Measurements from ENCODE around the gene CGB1.
"Not testable (repeated sequence)": the region's sequence is repeated elsewhere in the genome, so short reads cannot be mapped to it uniquely, and the experiment has no call there.

CGB1 gene

DNA sequence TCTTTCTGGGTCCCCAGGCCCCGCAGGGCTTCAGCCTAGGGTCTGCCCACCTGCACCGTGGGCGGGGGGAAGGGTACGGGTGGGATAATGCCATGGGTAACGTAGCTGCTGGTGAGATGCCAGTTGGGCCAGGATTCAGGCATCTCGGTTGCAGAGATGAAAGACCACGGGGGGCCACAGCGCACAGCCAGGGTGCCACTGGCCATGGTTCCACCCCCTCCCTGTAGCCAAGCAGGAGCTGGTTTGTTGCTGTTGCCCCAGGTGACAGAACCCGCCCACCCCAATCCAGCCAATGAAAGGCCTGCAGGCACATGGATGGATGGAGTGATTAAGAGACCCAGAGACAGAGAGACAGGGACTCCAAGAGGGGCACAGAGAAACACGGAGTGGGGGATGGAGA lies 21.9 kb upstream of the CGB1 start:
- peak in 1 of 2 donors; percentile 15 for DNase-seq (ENCODE audit: low read depth in 2 of 2)

DNA sequence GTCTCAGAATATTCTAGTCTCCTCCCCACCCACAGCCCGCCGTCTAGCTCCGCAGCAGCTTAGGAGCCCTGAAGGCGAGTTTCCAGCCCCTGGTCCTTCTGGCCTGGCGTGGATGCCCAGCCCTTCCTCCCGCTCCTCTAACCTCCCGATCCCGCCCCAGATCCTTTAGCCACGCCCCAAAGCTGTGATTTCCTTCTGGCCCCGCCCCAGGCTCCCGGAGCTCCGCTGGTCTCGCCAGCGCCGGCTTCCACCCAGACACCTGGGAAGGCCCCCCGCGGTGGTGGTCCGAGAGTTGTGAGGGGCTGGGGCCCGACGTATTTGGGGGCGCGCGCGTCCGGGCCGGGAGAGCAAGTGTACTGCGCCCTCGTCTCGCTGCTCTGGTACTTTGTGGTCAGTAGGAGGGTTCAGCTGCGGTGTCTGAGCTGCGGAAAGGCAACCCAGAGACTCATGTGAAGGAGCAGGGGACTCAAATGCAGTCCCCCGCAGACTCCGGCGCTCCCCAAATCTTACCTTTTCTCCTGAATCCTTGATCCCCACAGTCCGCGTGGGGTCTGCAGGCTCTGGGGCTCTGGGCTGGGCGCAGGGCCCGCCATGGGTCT lies 21.0 kb upstream of the CGB1 start, which contains the start of gene CGB7:
Gene CGB7, minus strand, starts transcription at position 114 of the 599 bp plus-strand sequence. CDS start 2,374 bp downstream, outside the sequence.
- DNase-seq (ENCODE audit: low read depth in 2 of 2): peak in 1 of 2 donors; percentile 39

DNA sequence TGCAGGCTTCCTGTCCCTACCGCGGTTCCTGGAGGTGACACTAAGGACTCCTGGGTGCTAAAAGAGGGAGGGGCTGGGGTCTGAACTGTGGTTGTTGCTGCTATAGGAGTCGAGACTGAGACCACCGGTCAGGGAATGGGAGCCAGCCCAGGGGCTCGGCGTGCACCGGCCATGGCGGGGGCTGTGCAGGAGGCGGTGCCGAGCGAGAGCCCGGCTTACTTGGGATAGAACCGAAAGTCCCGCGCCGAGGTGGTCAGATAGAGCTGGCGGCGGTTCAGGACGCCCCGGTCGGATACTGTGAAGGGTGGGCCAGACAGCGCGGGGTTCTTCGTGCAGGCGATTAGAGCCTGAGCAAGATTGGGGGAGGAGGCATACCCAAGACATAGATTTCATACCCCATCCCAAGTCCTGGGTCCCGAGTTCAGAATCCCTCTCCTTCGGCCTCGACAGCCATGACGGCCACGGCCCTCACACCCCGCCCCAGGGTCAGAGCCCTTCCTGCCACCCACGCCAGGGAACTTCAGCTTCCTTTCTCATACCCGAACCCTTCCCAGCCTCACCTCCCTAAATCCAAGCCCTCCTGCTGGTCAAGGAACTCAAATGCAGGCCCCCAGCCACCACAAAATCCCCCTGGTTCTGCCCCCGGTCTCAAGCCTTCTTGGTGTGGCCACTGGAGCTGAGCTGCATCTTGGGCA lies 20.4 kb upstream of the CGB1 start:
- DNase-seq (ENCODE audit: low read depth in 2 of 2): not testable (repeated sequence)

DNA sequence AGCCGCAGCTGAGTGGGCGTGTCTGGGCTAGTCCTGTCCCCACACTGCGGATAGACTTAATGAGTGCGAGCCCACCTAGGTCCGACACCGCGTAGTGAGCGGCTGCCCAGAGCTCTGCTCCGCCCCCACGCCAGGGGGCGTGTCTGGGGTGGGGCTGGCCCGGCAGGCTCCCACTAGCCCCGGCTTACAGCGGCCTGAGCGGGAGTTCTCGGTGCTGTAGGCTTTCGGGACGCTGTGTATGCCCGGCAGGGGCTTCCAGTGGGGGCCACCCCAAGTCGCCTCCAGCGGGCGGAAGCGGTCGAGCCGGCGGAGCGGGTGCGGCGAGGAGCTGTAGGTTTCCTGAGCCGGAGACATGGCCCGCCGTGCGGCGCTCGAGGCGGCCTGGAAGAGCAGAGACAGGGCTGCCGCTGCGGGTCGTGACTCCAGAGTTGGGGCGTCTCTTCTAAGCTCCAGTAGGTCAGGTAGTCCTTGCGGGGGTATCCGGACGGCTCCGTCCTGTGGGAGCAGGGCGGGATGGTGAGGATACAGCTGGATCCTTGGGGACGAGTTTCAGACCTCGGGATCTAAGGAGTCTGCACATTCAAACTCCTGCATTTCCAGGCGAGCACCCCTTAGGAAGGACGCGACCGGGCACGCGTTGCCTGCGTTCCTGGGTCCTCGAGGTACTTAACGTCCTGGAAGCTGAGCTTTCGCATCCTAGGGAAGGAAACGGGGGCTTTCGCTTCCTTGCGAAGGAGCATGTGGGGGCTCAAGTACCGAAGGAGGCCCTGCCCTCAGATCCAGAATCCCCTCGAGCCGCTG lies 19.6 kb upstream of the CGB1 start:
- peak; percentile 40 to 46 for DNase-seq (ENCODE audit: low read depth in 2 of 2)

DNA sequence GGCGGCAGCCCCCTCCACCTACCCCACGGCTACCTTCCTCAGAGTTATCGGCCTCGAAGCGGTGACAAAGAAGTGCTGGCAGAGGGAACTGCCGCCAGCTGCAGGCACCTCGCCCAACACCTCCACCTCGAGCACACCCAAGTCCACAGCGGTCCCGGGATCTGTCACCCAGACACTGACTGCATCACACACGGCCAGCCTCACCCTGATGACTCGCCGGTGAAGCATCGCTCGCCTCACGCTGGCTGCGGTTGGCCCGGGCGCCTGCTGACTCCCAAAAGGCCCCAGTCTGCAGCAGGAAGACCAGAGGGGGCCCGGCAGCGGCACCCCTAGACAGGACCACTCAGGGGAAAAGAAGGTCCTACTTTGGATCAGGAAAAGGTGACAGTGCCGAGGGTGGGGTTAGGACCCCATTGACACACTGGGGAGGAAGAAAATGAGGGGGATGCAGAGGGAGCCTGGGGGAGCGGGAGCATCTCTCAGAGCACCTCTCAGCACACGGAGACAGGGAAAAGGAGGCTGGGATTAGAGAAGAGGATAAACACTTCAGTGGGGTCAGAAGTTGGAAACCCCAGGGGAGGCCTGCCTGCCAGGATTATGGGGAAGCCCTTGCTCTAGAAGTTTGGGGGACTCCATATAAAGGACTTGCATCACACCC lies 13.8 kb upstream of the CGB1 start:
- not testable (repeated sequence) for DNase-seq (ENCODE audit: low read depth in 2 of 2)

DNA sequence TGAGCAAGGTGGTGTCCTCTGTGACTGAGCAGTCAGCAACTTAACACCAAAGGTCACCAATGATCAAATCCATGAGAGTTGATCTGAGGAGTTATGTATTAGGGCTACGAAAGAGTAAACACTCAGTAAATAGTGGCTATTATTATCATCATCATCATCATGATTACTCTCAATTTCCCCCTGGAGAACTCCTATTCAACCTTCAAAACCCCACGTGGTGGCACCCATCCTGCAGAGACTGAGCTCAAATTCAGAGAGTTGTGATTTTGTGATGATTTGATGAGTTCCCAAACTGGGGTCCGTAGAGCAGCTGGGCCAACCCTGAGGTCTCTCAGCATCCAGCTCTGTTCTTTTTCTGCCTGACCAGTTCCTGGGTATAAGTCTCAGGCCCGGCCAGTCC lies 13.1 kb upstream of the CGB1 start:
- DNase-seq (ENCODE audit: low read depth in 2 of 2): not testable (repeated sequence)

DNA sequence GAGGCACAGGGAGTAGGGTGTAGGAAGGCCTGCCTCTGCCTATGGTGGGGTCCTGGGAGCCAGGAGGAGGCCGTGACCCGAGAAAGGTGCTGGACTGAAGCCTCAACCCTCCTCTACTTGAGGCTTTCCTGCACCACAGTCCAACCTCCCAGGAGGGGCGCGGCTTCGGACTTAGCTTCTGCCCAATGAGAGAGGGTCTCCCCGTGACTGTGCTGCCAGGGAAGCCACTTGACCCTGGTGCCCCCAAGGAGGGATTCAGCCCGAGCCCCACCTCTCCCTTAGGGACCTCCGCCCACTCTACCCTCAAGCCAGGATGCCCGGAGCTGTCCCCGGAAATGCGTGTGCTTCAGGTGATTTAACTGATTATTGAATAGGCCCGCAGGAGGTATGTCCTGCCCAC lies 12.3 kb upstream of the CGB1 start, which contains the start of gene CGB8:
Gene CGB8, minus strand, starts transcription at position 101 of the 400 bp plus-strand sequence. CDS start 372 bp downstream, outside the sequence.
- not testable (repeated sequence) for DNase-seq (ENCODE audit: low read depth in 2 of 2)

DNA sequence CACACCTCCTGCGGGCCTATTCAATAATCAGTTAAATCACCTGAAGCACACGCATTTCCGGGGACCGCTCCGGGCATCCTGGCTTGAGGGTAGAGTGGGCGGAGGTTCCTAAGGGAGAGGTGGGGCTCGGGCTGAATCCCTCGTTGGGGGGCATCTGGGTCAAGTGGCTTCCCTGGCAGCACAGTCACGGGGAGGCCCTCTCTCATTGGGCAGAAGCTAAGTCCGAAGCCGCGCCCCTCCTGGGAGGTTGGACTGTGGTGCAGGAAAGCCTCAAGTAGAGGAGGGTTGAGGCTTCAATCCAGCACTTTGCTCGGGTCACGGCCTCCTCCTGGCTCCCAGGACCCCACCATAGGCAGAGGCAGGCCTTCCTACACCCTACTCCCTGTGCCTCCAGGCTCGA lies 6.9 kb upstream of the CGB1 start, which contains the start of gene CGB5:
Gene CGB5, plus strand, starts transcription at position 301 of the 400 bp plus-strand sequence. CDS start 362 bp downstream, outside the sequence.
- DNase-seq (ENCODE audit: low read depth in 2 of 2): not testable (repeated sequence)

DNA sequence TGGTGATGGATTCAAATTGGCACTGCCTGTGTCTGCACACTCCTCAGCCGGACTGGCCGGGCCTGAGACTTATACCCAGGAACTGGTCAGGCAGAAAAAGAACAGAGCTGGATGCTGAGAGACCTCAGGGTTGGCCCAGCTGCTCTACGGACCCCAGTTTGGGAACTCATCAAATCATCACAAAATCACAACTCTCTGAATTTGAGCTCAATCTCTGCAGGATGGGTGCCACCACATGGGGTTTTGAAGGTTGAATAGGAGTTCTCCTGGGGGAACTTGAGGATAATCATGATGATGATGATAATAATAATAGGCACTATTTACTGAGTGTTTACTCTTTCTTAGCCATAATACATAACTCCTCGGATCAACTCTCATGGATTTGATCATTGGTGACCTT lies 6.0 kb upstream of the CGB1 start:
- not testable (repeated sequence) for DNase-seq (ENCODE audit: low read depth in 2 of 2)

DNA sequence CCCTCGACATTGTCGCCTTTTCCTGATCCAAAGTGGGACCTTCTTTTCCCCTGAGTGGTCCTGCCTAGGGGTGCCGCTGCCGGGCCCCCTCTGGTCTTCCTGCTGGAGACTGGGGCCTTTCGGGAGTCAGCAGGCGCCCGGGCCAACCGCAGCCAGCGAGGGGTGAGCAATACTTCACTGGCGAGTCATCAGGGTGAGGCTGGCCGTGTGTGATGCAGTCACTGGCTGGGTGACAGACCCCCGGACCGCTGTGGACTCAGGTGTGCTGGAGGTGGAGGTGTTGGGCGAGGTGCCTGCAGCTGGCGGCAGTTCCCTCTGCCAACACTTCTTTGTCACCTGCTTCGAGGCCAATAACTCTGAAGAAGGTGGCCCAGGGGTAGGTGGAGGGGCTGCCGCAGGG lies 5.5 kb upstream of the CGB1 start:
- DNase-seq (ENCODE audit: low read depth in 2 of 2): no peak

DNA sequence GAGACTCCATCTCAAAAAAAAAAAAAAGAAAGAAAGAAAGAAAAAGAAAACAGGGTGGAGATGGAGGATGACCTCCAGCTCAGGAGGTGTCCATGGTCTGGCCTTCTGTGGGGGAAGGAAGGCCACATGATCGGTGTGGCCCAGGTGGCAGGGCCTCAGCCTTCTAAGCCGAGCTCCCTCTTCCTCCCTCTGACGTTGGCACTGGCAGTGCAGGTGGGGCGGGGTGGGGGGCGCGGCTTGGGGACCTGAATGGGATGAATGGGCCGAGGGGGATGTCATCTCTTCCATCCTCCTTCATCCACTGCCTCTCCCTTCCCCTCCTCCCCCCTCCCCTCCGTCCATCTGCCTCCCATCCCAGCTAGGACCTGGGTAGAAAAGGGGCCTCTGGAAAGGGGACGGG lies 3.0 kb upstream of the CGB1 start:
- not testable (repeated sequence) for DNase-seq (ENCODE audit: low read depth in 2 of 2)

DNA sequence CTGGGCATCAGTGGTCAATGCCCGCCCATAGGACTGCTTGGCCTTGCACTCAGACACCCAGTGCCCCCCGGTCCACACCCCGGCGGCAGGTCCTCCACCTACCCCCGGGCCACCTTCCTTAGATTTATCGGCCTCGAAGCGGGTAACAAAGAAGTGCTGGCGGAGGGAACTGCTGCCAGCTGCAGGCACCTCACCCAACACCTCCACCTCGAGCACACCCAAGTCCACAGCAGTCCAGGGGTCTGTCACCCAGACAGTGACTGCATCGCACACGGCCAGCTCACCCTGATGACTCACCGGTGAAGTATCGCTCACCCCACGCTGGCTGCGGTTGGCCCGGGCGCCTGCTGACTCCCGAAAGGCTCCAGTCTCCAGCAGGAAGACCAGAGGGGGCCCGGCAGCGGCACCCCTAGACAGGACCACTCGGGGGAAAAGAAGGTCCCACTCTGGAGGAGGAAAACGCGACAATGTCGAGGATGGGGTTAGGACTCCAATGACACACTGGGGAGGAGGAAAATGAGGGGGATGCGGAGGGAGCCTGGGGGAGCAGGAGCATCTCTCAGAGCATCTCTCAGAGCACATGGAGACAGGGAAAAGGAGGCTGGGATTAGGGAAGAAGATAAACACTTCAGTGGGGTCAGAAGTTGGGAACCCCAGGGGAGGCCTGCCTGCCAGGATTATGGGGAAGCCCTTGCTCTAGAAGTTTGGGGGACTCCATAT lies 2.0 kb upstream of the CGB1 start:
- DNase-seq (ENCODE audit: low read depth in 2 of 2): not testable (repeated sequence)

DNA sequence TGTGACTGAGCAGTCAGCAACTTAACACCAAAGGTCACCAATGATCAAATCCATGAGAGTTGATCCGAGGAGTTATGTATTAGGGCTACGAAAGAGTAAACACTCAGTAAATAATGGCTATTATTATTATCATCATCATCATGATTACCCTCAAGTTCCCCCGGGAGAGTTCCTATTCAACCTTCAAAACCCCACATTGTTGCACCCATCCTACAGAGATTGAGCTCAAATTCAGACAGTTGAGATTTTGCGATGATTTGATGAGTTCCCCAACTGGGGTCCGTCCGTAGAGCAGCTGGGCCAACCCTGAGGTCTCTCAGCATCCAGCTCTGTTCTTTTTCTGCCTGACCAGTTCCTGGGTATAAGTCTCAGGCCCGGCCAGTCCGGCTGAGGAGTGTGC lies 1.4 kb upstream of the CGB1 start:
- DNase-seq (ENCODE audit: low read depth in 2 of 2): not testable (repeated sequence)

DNA sequence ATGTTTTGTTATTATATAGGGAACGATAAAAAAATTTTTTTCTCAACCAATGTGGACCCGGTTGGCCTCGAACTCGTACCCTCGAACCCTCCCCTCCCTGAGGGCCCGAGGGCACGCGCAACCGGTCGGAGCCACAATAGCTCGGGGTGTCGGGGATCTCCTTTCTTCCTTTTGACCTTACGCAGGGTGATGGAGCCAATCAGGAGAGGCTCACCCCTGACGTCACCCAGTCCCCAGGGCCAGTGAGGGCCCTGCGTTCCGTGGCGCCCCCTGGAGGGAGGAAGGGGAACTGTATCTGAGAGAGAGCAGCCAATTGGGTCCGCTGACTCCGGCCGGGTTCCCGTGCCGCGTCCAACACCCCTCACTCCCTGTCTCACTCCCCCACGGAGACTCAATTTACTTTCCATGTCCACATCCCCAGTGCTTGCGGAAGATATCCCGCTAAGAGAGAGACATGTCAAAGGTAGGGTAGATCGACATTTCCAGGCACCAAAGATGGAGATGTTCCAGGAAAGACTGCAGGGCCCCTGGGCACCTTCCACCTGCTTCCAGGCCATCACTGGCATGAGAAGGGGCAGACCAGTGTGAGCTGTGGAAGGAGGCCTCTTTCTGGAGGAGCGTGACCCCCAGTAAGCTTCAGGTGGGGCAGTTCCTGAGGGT lies 4.9 kb downstream of the CGB1 start, which contains the start of gene CGB2:
Gene CGB2, plus strand, starts transcription at position 249 of the 660 bp plus-strand sequence. Its CDS starts 206 bp downstream, at position 455.
- peak; percentile 65 to 81 for DNase-seq (ENCODE audit: low read depth in 2 of 2)

DNA sequence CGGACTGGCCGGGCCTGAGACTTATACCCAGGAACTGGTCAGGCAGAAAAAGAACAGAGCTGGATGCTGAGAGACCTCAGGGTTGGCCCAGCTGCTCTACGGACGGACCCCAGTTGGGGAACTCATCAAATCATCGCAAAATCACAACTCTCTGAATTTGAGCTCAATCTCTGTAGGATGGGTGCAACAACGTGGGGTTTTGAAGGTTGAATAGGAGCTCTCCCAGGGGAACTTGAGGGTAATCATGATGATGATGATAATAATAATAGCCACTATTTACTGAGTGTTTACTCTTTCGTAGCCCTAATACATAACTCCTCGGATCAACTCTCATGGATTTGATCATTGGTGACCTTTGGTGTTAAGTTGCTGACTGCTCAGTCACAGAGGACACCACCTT lies 6.4 kb downstream of the CGB1 start:
- not testable (repeated sequence) for DNase-seq (ENCODE audit: low read depth in 2 of 2)

DNA sequence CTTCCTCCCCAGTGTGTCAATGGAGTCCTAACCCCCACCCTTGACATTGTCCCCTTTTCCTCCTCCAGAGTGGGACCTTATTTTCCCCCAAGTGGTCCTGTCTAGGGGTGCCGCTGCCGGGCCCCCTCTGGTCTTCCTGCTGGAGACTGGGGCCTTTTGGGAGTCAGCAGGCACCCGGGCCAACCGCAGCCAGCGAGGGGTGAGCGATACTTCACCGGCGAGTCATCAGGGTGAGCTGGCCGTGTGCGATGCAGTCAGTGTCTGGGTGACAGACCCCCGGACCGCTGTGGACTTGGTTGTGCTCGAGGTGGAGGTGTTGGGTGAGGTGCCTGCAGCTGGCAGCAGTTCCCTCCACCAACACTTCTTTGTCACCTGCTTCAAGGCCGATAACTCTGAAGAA lies 6.9 kb downstream of the CGB1 start:
- DNase-seq (ENCODE audit: low read depth in 2 of 2): not testable (repeated sequence)

DNA sequence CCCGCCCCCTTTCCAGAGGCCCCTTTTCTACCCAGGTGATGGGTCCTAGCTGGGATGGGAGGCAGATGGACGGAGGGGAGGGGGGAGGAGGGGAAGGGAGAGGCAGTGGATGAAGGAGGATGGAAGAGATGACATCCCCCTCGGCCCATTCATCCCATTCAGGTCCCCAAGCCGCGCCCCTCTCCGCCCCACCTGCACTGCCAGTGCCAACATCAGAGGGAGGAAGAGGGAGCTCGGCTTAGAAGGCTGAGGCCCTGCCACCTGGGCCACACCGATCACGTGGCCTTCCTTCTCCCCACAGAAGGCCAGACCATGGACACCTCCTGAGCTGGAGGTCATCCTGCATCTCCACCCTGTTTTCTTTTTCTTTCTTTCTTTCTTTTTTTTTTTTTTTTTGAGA lies 8.0 kb downstream of the CGB1 start:
- DNase-seq (ENCODE audit: low read depth in 2 of 2): not testable (repeated sequence)

DNA sequence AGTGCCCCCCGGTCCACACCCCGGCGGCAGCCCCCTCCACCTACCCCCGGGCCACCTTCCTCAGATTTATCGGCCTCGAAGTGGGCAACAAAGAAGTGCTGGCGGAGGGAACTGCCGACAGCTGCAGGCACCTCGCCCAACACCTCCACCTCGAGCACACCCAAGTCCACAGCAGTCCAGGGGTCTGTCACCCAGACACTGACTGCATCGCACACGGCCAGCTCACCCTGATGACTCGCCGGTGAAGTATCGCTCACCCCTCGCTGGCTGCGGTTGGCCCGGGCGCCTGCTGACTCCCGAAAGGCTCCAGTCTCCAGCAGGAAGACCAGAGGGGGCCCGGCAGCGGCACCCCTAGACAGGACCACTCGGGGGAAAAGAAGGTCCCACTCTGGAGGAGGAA lies 11.1 kb downstream of the CGB1 start:
- not testable (repeated sequence) for DNase-seq (ENCODE audit: low read depth in 2 of 2)

DNA sequence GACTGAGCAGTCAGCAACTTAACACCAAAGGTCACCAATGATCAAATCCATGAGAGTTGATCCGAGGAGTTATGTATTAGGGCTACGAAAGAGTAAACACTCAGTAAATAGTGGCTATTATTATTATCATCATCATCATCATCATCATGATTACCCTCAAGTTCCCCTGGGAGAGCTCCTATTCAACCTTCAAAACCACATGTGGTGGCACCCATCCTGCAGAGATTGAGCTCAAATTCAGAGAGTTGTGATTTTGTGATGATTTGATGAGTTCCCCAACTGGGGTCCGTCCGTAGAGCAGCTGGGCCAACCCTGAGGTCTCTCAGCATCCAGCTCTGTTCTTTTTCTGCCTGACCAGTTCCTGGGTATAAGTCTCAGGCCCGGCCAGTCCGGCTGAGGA lies 11.6 kb downstream of the CGB1 start:
- not testable (repeated sequence) for DNase-seq (ENCODE audit: low read depth in 2 of 2)

DNA sequence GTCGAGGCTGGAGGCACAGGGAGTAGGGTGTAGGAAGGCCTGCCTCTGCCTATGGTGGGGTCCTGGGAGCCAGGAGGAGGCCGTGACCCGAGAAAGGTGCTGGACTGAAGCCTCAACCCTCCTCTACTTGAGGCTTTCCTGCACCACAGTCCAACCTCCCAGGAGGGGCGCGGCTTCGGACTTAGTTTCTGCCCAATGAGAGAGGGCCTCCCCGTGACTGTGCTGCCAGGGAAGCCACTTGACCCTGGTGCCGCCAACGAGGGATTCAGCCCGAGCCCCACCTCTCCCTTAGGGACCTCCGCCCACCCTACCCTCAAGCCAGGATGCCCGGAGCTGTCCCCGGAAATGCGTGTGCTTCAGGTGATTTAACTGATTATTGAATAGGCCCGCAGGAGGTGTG lies 12.5 kb downstream of the CGB1 start, which contains the start of gene CGB3:
Gene CGB3, minus strand, starts transcription at position 101 of the 400 bp plus-strand sequence. CDS start 362 bp downstream, outside the sequence.
- not testable (repeated sequence) for DNase-seq (ENCODE audit: low read depth in 2 of 2)
